ENCODE results near the gene BCAM.

DNA sequence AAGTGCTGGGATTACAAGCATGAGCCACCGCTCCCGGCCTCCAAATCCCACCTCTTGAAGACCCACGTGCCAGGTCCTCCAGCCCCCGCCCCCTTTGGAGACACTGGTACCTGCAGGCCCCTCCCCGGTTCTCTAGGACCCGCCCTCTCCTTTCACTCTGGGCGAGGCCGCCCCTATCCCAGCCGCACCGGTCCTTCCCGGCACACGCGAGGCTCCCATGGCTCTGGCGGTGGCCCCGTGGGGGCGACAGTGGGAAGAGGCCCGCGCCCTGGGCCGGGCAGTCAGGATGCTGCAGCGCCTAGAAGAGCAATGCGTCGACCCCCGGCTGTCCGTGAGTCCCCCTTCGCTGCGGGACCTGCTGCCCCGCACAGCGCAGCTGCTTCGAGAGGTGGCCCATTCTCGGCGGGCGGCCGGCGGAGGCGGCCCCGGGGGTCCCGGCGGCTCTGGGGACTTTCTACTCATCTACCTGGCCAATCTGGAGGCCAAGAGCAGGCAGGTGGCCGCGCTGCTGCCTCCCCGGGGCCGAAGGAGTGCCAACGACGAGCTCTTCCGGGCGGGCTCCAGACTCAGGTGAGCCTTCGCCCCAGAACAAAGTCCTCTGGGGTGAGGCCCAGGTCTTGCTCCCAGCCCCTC, 31.1 kb upstream of the BCAM start, which contains the start of gene CBLC:
- TF ChIP-seq, protein P1, sequence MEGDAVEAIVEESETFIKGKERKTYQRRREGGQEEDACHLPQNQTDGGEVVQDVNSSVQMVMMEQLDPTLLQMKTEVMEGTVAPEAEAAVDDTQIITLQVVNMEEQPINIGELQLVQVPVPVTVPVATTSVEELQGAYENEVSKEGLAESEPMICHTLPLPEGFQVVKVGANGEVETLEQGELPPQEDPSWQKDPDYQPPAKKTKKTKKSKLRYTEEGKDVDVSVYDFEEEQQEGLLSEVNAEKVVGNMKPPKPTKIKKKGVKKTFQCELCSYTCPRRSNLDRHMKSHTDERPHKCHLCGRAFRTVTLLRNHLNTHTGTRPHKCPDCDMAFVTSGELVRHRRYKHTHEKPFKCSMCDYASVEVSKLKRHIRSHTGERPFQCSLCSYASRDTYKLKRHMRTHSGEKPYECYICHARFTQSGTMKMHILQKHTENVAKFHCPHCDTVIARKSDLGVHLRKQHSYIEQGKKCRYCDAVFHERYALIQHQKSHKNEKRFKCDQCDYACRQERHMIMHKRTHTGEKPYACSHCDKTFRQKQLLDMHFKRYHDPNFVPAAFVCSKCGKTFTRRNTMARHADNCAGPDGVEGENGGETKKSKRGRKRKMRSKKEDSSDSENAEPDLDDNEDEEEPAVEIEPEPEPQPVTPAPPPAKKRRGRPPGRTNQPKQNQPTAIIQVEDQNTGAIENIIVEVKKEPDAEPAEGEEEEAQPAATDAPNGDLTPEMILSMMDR (IDR thresholded peaks at IDR 0.05; ENCODE audit: low read depth, low read length) = no peak
- TF ChIP-seq EZH2phosphoT487 (IDR thresholded peaks at IDR 0.05; ENCODE audit: low read depth) = no peak

All from OCI-LY3 (cell line).